ENCODE data around the gene PPP2R3C.

GRCh38 chr14:35114036-35114435 is 7.8 kb downstream of the PPP2R3C start:
- TF ChIP-seq POLR2A (IDR thresholded peaks at IDR 0.05) = no peak
- TF ChIP-seq CTCF (IDR thresholded peaks at IDR 0.05) = no peak
